IPS DF 6.9 (cell line): ENCODE data around the gene SMCHD1.
"Not testable (repeated sequence)": the region's sequence is repeated elsewhere in the genome, so short reads cannot be mapped to it uniquely, and the experiment has no call there.

Experiments
- DNase-seq: peaks from one replicate; pipeline ENCODE4 v3.0.0-alpha.2; 2013; ENCODE audit warnings: low read depth, low spot score
- H3K27ac ChIP-seq: one replicate; pipeline ENCODE4 v1.5.1; 2013; ENCODE audit warnings: low read length, control low read depth
- H3K27me3 ChIP-seq: 2 replicates; pipeline ENCODE4 v1.6.1; 2013; ENCODE audit warnings: mild to moderate bottlenecking, low read length; ENCODE audit not compliant: control insufficient read depth, insufficient read depth
- H3K36me3 ChIP-seq: 2 replicates; pipeline ENCODE4 v1.6.1; 2013; ENCODE audit warnings: low read length; ENCODE audit not compliant: control insufficient read depth, insufficient read depth
- H3K4me1 ChIP-seq: 2 replicates; pipeline ENCODE4 v1.6.1; 2013; ENCODE audit warnings: low read length; ENCODE audit not compliant: control insufficient read depth, insufficient read depth
- H3K4me3 ChIP-seq: 2 replicates; pipeline ENCODE4 v1.5.1; 2013; ENCODE audit warnings: mild to moderate bottlenecking, low read length
- H3K9me3 ChIP-seq: 2 replicates; pipeline ENCODE4 v1.6.1; 2013; ENCODE audit warnings: low read length, inconsistent platforms; ENCODE audit not compliant: control insufficient read depth, insufficient read depth
- WGBS: extraction: QIAGEN DNeasy Blood & Tissue Kit; methylation state at CpG from one replicate; pipeline ENCODE4 v1.1.7; 2013; ENCODE audit warnings: mixed read lengths, missing lambda C conversion rate; ENCODE audit not compliant: insufficient read length, insufficient coverage; 5-methylcytosine and 5-hydroxymethylcytosine counted together

SMCHD1 gene

DNA sequence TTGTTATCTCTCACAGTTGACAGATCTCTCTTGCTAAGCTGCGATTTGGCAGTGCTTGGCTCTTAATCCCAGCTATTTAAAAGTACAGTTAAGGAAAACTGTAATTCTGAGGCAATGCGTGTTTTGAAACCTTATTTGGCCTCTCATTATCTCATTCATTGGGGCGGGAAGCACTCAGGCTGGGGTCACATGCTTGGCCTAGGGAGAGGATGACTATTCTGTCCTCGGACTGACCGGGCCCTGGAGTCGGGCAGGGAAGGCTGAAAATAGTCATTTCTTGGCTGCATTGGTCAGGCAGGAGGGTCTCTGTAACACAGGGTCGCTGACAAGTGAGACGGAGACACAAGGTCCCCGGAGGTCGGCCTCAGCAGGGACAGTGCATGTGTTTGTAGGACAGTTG is 171.1 kb downstream of the SMCHD1 start:
- Histone ChIP-seq H3K4me1 (no peaks in the 10 kb centered on the region), H3K36me3 (no peaks in the 10 kb centered on the region), H3K27ac (no peak overlapping the region), H3K9me3 (no peaks in the 10 kb centered on the region), H3K27me3 (no peaks in the 10 kb centered on the region), H3K4me3 (no peak overlapping the region)
- no CpG with 5 or more reads among the region's 10 CpGs for WGBS
- DNase-seq, result no peak

DNA sequence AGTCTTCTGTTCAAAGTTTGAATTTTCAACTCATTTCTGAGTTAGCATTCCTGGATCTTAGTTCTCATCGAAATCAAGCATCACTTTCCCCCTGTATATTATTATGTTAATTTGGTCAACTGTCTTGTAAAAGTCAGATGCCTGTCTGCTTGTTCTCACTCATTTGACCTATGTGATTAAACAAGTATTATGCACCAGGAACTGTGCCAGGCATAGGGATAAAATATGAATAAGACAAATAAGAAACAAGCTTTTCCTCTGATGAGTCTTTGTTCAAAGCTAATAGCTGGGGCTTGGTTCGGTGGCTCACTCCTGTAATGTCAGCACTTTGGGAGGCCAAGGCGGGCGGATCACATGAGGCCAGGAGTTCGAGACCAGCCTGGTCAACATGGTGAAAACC is 171.5 kb downstream of the SMCHD1 start:
- Histone ChIP-seq H3K4me1 (no peaks in the 10 kb centered on the region), H3K27me3 (no peaks in the 10 kb centered on the region), H3K27ac (no peak overlapping the region), H3K4me3 (no peak overlapping the region), H3K9me3 (no peaks in the 10 kb centered on the region), H3K36me3 (no peaks in the 10 kb centered on the region)
- no peak for DNase-seq
- no CpG with 5 or more reads among the region's 5 CpGs for WGBS

DNA sequence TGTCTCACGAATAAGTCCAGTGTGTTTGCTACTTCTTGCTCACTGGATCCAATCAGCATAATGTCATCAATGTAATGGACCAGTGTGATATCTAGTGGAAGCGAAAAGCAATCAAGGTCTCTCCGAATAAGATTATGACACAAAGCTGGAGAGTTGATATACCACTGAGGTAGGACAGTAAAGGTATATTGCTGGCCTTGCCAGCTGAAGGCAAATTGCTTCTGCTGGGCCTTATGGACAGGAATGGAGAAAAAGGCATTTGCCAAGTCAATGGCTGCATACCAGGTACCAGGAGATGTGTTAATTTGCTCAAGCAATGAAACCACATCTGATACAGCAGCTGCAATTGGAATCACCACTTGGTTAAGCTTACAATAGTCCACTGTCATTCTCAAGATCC is 180.6 kb downstream of the SMCHD1 start:
- not testable (repeated sequence) for DNase-seq, H3K36me3 ChIP-seq, H3K9me3 ChIP-seq, H3K4me3 ChIP-seq, H3K27me3 ChIP-seq, H3K4me1 ChIP-seq, H3K27ac ChIP-seq
- no CpG with 5 or more reads among the region's 3 CpGs for WGBS

DNA sequence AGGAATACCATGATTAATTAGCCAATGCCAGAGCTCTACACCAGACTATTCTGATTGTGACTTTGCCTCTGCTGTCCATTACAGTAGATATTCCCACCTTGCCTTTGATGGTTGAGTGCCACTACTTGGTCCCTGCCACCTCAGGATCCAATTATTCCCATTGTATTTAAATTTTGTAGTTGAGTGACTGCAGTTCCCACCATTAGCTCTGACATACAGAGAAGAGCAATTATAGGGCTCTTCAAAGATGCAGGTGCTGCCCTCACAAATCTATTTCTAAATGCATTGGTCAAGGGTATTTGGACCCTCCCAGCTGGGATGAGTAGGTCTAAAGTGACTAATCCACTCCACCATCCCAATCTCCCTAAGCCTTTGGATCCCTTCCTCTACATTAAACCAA is 181.8 kb downstream of the SMCHD1 start:
- H3K4me1 ChIP-seq, DNase-seq, H3K27me3 ChIP-seq, H3K36me3 ChIP-seq, H3K4me3 ChIP-seq, H3K27ac ChIP-seq, H3K9me3 ChIP-seq: not testable (repeated sequence)

DNA sequence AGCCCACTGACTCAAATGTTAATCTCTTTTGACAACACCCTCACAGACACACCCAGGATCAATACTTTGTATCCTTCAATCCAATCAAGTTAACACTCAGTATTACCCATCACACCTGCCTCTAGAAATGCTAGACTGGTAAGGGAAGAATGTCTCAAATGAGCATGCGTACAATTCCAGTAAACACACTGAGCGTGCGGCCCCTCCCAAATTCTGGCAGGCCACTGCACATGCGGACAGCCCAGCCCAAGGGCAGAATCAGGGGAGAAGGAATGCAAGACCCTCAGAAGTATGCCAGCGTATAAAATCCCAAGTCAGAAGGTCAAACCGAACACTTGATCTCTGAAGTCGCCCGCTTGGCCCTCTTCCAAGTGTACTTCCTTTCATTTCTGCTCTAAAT is 183.7 kb downstream of the SMCHD1 start:
- Histone ChIP-seq H3K9me3 (no peaks in the 10 kb centered on the region), H3K27me3 (no peaks in the 10 kb centered on the region; the same call in 1 of the 2 replicates), H3K4me3 (no peak overlapping the region), H3K27ac (no peak overlapping the region), H3K4me1 (no peaks in the 10 kb centered on the region), H3K36me3 (no peaks in the 10 kb centered on the region)
- WGBS, result no CpG with 5 or more reads among the region's 8 CpGs
- DNase-seq, result no peak

DNA sequence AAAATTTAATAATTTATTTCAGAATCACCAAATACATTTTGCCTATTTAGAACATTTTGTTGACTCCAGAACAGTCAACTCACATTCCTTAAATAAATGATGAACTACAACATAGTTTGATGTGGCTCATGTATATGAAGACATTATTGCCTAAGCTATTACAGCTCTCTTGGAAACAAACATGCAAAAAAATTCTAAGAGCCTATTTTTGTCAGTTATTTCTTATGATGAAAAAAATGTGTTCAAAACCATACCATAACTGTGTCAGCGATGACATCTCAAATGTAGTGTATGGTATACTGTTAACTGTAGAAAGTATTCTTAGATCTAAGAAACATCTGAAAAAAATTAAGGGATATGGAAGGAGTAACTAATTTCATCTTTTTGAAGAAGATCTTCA is 185.0 kb downstream of the SMCHD1 start:
- Histone ChIP-seq H3K27ac (no peak overlapping the region), H3K36me3 (no peaks in the 10 kb centered on the region), H3K4me1 (no peaks in the 10 kb centered on the region), H3K9me3 (no peaks in the 10 kb centered on the region), H3K4me3 (no peak overlapping the region), H3K27me3 (peaks cover 7% of the 10 kb centered on the region)
- WGBS, result no CpG with 5 or more reads among the region's 1 CpG
- DNase-seq, result no peak

DNA sequence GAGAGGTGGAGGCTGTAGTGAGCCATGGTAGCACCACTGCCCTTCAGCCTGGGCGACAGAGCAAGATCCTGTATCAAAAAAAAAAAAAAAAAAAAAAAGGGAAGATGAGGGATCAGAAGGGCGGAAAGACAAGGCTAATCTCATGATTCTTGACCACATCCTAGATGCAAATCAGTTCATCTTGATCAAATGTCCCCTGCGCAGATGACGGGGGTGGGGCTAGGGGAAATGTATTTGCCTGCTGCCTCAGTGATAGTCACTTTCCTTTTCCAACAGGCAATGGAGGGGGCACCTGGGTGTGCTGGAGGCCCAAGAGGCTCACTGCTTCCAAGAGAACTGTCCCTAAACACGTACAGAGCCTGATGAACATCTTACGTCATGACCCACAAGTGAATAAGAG is 187.6 kb downstream of the SMCHD1 start:
- Histone ChIP-seq H3K27me3 (peaks cover 17% of the 10 kb centered on the region), H3K36me3 (no peaks in the 10 kb centered on the region), H3K4me1 (peaks cover 2% of the 10 kb centered on the region; the same call in 1 of the 2 replicates), H3K9me3 (no peaks in the 10 kb centered on the region), H3K4me3 (no peak overlapping the region), H3K27ac (no peak overlapping the region)
- no peak for DNase-seq
- WGBS, result no CpG with 5 or more reads among the region's 6 CpGs

DNA sequence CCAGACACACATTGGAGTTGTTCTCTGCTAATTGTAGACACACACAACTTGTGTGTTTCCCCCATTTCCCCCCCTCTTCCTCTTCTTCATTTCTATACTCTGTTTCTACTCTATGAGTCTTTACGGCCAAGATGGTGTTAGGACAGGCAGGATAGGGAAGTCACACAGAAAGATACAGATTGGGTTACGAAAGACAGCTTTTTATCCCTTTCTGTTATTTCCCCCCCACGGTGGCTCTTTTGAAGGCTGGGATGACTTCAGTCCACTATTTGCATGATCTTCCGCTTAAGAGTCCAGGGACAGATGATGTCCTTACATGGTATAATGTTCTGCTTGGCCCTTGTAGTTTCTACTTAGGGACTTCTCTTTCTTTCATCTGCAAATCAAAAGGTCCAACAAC is 189.6 kb downstream of the SMCHD1 start:
- peaks cover 2% of the 10 kb centered on the region; the same call in 1 of the 2 replicates for H3K4me1 ChIP-seq
- no CpG with 5 or more reads among the region's 4 CpGs for WGBS

DNA sequence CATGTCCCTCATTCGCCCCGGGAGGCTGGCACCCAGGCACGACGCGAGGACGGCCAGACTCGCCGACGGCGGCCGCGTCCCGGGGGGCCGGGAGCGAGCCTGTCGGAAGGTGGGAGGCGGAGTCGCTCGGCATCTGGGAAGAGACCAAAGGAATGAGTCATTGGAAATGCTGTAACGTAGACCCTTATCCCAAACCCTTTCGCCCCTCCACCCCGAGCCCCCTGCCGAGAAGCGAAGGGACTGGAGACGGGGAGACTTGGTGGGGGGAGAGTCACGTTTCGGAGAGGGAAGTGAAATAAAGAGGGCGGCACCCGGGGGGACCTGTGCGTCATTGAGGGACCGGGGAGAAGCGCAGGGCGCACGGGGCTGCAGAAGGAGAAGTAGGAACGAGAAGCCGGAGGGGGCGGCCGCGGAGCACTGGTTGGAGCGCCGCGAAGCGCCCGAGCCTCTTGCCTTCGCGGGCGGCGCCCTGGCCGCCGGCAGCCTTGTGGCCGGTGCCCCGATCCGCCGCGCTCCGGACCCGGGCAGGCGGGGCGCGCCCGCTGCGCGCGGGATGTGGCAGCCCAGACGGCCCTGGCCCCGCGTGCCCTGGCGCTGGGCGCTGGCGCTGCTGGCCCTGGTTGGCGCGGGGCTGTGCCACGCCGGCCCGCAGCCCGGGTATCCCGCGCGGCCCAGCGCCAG is 191.2 kb downstream of the SMCHD1 start, which contains the start of gene EMILIN2:
Gene EMILIN2 (plus strand): TSS at position 371 of the 681 bp plus-strand sequence. CDS start 183 bp downstream, at position 554.
- Histone ChIP-seq H3K27me3 (peaks cover 26% of the 10 kb centered on the region), H3K36me3 (no peaks in the 10 kb centered on the region), H3K27ac (no peak within 1 kb of the TSS), H3K4me3 (peak within 1 kb of the TSS; percentile 69; the same call in 1 of the 2 replicates), H3K9me3 (no peaks in the 10 kb centered on the region), H3K4me1 (peaks cover 2% of the 10 kb centered on the region; the same call in 1 of the 2 replicates)
- DNase-seq, result no peak
- no CpG with 5 or more reads among the region's 80 CpGs for WGBS

More for the DNA sequence above, 189.6 kb downstream of the SMCHD1 start:
- Histone ChIP-seq H3K4me3 (no peak overlapping the region), H3K9me3 (no peaks in the 10 kb centered on the region), H3K27ac (no peak overlapping the region), H3K36me3 (no peaks in the 10 kb centered on the region), H3K27me3 (peaks cover 26% of the 10 kb centered on the region)
- DNase-seq, result no peak

DNA sequence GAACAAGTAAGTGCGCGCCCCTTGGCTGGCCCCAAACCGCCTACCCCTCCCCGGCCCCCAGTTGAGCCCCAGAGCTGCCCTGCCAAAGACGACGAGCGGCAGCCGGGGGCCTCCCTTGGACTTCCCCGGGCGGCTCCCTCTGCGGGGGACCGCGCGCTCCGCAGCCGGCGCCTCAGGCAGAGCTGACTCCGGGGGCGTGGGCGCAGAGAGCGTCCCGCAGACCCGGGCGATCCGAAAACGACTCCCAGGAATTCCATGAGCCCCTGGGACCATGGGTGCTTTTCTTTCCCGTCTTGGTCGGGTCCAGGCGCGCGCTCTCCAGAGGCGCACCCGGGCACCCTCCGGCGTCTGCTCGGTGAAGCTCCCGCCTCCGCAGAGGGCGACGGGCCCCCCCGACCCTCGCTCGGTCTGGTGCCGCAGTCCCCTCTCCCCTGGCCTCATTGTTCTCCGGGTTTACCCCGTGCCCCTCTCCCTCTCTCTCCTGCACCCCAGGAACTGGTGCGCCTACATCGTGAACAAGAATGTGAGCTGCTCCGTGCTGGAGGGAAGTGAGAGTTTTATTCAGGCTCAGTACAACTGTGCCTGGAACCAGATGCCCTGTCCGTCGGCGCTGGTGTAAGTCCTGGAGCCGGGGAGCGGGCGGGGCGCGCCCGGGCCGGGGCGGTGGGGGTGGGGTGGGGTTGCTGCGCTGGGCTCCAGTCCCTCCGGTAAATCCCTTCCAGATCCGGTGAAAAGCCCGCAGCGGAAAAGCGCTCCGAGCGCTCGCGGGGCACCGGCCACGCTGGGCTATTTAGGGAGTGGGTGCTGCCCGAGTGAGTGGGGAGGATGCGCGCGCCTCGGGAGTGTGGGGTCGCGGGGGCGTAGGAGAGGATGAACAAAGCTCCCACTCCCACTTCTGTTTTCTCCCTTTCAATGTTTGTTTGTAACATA is 192.1 kb downstream of the SMCHD1 start:
- peaks cover 26% of the 10 kb centered on the region for H3K27me3 ChIP-seq
- WGBS, result no CpG with 5 or more reads among the region's 80 CpGs
- H3K4me3 ChIP-seq, result peak overlapping the region; percentile 69; the same call in 1 of the 2 replicates
- H3K27ac ChIP-seq, result no peak overlapping the region
- H3K36me3 ChIP-seq, result no peaks in the 10 kb centered on the region
- H3K9me3 ChIP-seq, result no peaks in the 10 kb centered on the region
- H3K4me1 ChIP-seq, result peaks cover 2% of the 10 kb centered on the region; the same call in 1 of the 2 replicates
- no peak for DNase-seq
